Panc1 (cell line): ENCODE measurements around the gene GNA12. TPM values are rescaled to one million over a fixed set of nuclear protein-coding genes. Genes with fewer than 3 reads are reported as not detected.

Experiments
- ATAC-seq: fragments of 200-7000 bp; cut with Tn5 transposase; 2 replicates; pipeline ENCODE4 v1.9.1; 2020; ENCODE audit warnings: mild to moderate bottlenecking, moderate library complexity
- BruUV-seq: library from RNA; stranded (reverse); fragments of 400-500 nt; replicated peaks from 2 replicates; lab custom pipeline; 2021; lab: Mats Ljungman, UMichigan
- CTCF ChIA-PET: fragments of 300-600 bp; sonication (Branson Sonifier 250); formaldehyde crosslinking; loops from one replicate; lab custom pipeline; 2022; ENCODE audit warnings: antibody characterized with exemption; lab: Charles Lee
- POLR2A ChIA-PET: fragments of 300-600 bp; sonication (Branson Sonifier 250); formaldehyde crosslinking; loops from one replicate; lab custom pipeline; 2022; ENCODE audit warnings: antibody characterized with exemption; lab: Charles Lee
- DNase-seq: peaks from one replicate; pipeline ENCODE4 v3.0.0-alpha.2; 2010; ENCODE audit warnings: low read depth, low spot score
- H3K27ac ChIP-seq: 2 replicates; pipeline ENCODE4 v1.5.1; 2011; ENCODE audit warnings: mild to moderate bottlenecking, low read length, inconsistent platforms
- H3K27me3 ChIP-seq: fragments of 200-500 bp; sonication (Bioruptor generic); 2 replicates; pipeline ENCODE4 v1.6.0; 2014; ENCODE audit warnings: low read length, inconsistent platforms; ENCODE audit not compliant: control insufficient read depth, insufficient read depth
- H3K36me3 ChIP-seq: fragments of 200-500 bp; sonication (Bioruptor generic); 2 replicates; pipeline ENCODE4 v1.5.1; 2014; ENCODE audit warnings: inconsistent platforms, mild to moderate bottlenecking, low read length, moderate library complexity; ENCODE audit not compliant: control insufficient read depth, insufficient read depth
- H3K4me1 ChIP-seq: 2 replicates; pipeline ENCODE4 v1.5.1; 2011; ENCODE audit warnings: inconsistent platforms, mild to moderate bottlenecking, low read length, moderate library complexity; ENCODE audit not compliant: control insufficient read depth, insufficient read depth
- H3K4me3 ChIP-seq, 2 experiments: 2 replicates each; pipeline ENCODE4 v1.5.1; 2011 to 2012; ENCODE audit warnings: low read depth in 2 of 2, low read length in 2 of 2, mild to moderate bottlenecking in 2 of 2, inconsistent platforms in 1 of 2, moderate library complexity in 1 of 2
- H3K9me3 ChIP-seq: fragments of 200-500 bp; sonication (Bioruptor generic); 2 replicates; pipeline ENCODE4 v1.5.1; 2014; ENCODE audit warnings: low read depth, mild to moderate bottlenecking, inconsistent platforms, low read length, moderate library complexity; ENCODE audit not compliant: control insufficient read depth, insufficient read depth
- POLR2AphosphoS5 ChIP-seq: IDR thresholded peaks from 2 replicates; pipeline ENCODE4 v1.6.1; 2012; ENCODE audit warnings: mild to moderate bottlenecking, low read depth, low read length, moderate library complexity
- REST ChIP-seq, 2 experiments: IDR thresholded peaks; 2 replicates each; pipeline ENCODE4 v1.6.1; 2011 to 2012; ENCODE audit warnings: low read depth in 2 of 2, control low read depth in 1 of 2, low read length in 1 of 2, mild to moderate bottlenecking in 1 of 2, moderate library complexity in 1 of 2; ENCODE audit not compliant: insufficient read depth in 1 of 2
- SIN3A ChIP-seq: IDR thresholded peaks from 2 replicates; pipeline ENCODE4 v1.6.1; 2012; ENCODE audit warnings: low read depth, mild to moderate bottlenecking, low read length, moderate library complexity, borderline replicate concordance; ENCODE audit not compliant: insufficient read depth
- TCF7L2 ChIP-seq: IDR thresholded peaks from 2 replicates; pipeline ENCODE4 v1.6.1; 2011; ENCODE audit warnings: mild to moderate bottlenecking, low read depth, low read length, inconsistent platforms
- in situ Hi-C: cut with HindIII; loops from 2 replicates; pipeline ENCODE4 v1.10.0; 2016; ENCODE audit warnings: low sequenced_read_pairs, low pct_unique_long_range_greater_than_20kb
- intact Hi-C: fragments of 100-400 bp; cut with micrococcal nuclease; formaldehyde crosslinking; loops from one replicate; pipeline ENCODE4 v1.10.0; 2022; ENCODE audit not compliant: unreplicated experiment
- total RNA-seq: library from RNA; stranded (reverse); gene quantifications from one replicate; pipeline ENCODE4 v1.2.1, GENCODE V29; 2021; ENCODE audit not compliant: unreplicated experiment
- TF ChIP-seq, protein P1 (sequence below): fragments of 450-650 bp; IDR thresholded peaks from 2 replicates; pipeline ENCODE4 v1.5.1; 2017; ENCODE audit warnings: mild to moderate bottlenecking

The GNA12 gene
- total RNA-seq, 1 experiment from 2014 or later, result 139 TPM

DNA sequence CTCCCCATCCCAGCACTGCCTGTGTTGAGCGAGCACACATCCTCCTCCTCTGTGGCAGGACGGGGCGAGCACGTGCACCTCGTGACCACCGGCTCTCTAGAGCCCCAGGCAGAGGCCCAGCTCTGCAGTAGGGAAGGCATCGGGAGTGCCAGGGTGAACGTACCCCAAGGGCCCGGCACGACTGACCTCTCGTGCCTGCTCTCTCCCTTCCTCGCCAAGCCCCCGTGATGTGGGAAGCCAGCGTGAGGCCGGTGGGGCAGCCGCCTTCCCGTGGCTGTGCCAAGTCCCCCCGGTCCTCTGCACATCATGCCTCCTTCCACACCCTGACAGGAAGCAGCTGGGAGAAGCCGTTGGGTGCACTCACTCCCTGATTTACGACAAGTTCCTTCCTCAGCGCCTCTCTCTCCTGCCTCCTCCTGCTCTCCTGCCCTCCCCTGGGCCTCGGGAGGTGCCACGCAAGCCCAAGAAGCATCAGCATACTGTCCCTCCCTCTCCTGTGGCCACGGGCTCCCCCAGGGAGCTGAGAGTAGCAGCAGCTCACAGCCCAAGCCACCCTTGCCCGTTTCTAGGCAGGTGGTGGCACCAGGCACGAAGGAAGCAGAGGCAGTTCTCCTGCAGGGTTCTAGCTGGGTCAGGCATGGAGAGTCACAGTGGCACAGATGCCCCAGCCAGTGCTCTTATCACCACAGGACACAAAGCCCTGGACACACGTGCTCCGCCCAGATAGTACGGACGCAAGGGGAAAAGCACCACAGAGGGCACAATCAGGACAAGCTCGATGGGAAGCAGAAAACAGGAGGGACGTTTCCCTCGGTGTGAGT lies 109.1 kb downstream of the GNA12 start:
- BruUV-seq, result no TSS peak
- peak; percentile 19; the same call in 1 of the 2 replicates for ATAC-seq

DNA sequence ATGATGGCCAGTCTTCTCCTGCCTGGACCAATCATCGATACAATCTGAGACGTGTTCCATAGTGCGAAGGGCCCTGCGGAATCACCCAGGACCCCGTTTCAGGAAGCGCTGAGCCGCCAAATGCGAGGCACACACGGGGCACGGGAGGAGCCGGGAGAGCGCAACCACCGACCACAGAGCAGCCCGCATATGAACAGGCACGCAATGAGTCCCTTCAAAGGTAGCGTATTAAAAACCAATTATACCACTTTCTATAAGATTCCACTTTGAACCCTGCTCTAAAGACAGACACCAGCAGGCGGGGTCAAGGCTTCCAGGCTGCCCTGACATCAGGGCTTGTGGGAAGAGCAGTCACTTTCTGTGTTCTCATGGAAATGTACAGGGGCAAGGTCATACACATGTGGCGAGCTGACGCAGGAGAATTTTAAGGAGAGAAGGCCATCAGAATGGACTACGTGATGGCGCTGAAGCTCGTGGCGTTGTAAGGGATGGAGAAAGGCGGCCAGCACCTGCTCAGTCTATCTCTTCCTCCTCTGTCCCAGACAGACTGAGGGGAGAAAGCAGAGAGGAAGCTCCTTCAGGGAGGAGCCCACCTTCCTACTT lies 109.9 kb downstream of the GNA12 start:
- Histone ChIP-seq H3K27me3 (no peaks in the 10 kb centered on the region), H3K36me3 (0 out of 2 replicates have a peak, but pooled peaks cover 3% of the 10 kb centered on the region), H3K4me3 (no peak overlapping the region), H3K4me1 (peaks cover 9% of the 10 kb centered on the region; the same call in 1 of the 2 replicates), H3K9me3 (no peaks in the 10 kb centered on the region), H3K27ac (no peak overlapping the region)
- TF ChIP-seq REST (IDR thresholded peaks at IDR 0.05; ENCODE audit: insufficient read depth in 1 of 2, low read depth in 2 of 2, low read length in 1 of 2) (no peak), SIN3A (no peak), TCF7L2 (no peak), POLR2AphosphoS5 (no peak)
- TF ChIP-seq, protein P1, sequence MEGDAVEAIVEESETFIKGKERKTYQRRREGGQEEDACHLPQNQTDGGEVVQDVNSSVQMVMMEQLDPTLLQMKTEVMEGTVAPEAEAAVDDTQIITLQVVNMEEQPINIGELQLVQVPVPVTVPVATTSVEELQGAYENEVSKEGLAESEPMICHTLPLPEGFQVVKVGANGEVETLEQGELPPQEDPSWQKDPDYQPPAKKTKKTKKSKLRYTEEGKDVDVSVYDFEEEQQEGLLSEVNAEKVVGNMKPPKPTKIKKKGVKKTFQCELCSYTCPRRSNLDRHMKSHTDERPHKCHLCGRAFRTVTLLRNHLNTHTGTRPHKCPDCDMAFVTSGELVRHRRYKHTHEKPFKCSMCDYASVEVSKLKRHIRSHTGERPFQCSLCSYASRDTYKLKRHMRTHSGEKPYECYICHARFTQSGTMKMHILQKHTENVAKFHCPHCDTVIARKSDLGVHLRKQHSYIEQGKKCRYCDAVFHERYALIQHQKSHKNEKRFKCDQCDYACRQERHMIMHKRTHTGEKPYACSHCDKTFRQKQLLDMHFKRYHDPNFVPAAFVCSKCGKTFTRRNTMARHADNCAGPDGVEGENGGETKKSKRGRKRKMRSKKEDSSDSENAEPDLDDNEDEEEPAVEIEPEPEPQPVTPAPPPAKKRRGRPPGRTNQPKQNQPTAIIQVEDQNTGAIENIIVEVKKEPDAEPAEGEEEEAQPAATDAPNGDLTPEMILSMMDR, result no peak
- ChIA-PET POLR2A (no interaction called here), CTCF (no interaction called here)
- DNase-seq (no peak), ATAC-seq (no peak)
- in situ Hi-C loops (no loop called here), intact Hi-C loops (no loop called here)
- BruUV-seq, result no TSS peak

More for the DNA sequence above, 109.1 kb downstream of the GNA12 start:
- DNase-seq, result no peak
- intact Hi-C loops (no loop called here), in situ Hi-C loops (no loop called here)
- H3K4me3 ChIP-seq, result no peak overlapping the region
- peaks cover 9% of the 10 kb centered on the region; the same call in 1 of the 2 replicates for H3K4me1 ChIP-seq
- CTCF ChIA-PET, result no interaction called here
- 0 out of 2 replicates have a peak, but pooled peaks cover 3% of the 10 kb centered on the region for H3K36me3 ChIP-seq
- POLR2A ChIA-PET, result no interaction called here
- no peak overlapping the region for H3K27ac ChIP-seq
- no peak for TF ChIP-seq SIN3A
- TF ChIP-seq POLR2AphosphoS5, result no peak
- TF ChIP-seq, protein P1, result no peak
- no peak for TF ChIP-seq REST (IDR thresholded peaks at IDR 0.05; ENCODE audit: insufficient read depth in 1 of 2, low read depth in 2 of 2, low read length in 1 of 2)
- TF ChIP-seq TCF7L2, result no peak
- no peaks in the 10 kb centered on the region for H3K9me3 ChIP-seq
- H3K27me3 ChIP-seq, result no peaks in the 10 kb centered on the region
